K562 (cell line): ENCODE results near the gene TIGIT. TPM values are rescaled to one million over a fixed set of nuclear protein-coding genes. Genes with fewer than 3 reads are reported as not detected.
A peak's percentile ranks its signal among the peaks of the same experiment; 100 is the strongest.

Source experiments
- ATAC-seq: fragments of 200-7000 bp; cut with Tn5 transposase; 3 replicates; pipeline ENCODE4 v1.9.1; 2020; ENCODE audit warnings: moderate library complexity
- Bru-seq: library from RNA; stranded (reverse); fragments of 400-500 nt; gene quantifications from one replicate; lab custom pipeline; 2021; lab: Mats Ljungman, UMichigan
- BruChase-seq, 2 experiments: library from RNA; stranded (reverse); fragments of 400-500 nt; gene quantifications; one replicate each; lab custom pipeline; 2021; lab: Mats Ljungman, UMichigan
- BruUV-seq: library from RNA; stranded (reverse); fragments of 400-500 nt; replicated peaks from 2 replicates; lab custom pipeline; 2021; lab: Mats Ljungman, UMichigan
- CTCF ChIA-PET: fragments of 300-600 bp; formaldehyde crosslinking; extraction: SDS; loops from one replicate; lab custom pipeline; 2021; ENCODE audit warnings: low intra/inter-chr PET ratio; lab: Yijun Ruan, JAX
- POLR2A ChIA-PET: fragments of 300-600, 350-650 bp; sonication (Branson Sonifier 250); formaldehyde crosslinking; extraction: SDS; loops from one replicate; lab custom pipeline; 2021; ENCODE audit warnings: antibody characterized with exemption, inconsistent platforms; lab: Yijun Ruan, JAX
- DNase-seq, 4 experiments: peaks; one replicate each; pipeline versions ENCODE4 v3.0.0 to v3.0.0-alpha.2; 2011 to 2018; ENCODE audit warnings: low spot score in 3 of 4, mixed read lengths in 3 of 4; ENCODE audit errors: extremely low read depth in 1 of 4
- FAIRE-seq: peaks from 2 replicates; lab custom pipeline; 2011; peaks lifted over from hg19 to GRCh38; lab: Jason Lieb, UNC
- H2AFZ ChIP-seq: 2 replicates; pipeline ENCODE4 v1.6.0; 2011; ENCODE audit warnings: low read depth, low read length, control low read depth, inconsistent platforms
- H3K27ac ChIP-seq: fragments of 200-600 bp; 3 replicates; pipeline ENCODE4 v1.8.0; 2011; ENCODE audit warnings: low read depth, mild to moderate bottlenecking, control low read depth, inconsistent platforms, low read length, moderate library complexity, mixed read lengths; ENCODE audit errors: extremely low read depth
- H3K27me3 ChIP-seq, 2 experiments: fragments of 300-600 bp in 1 of 2; 2 replicates in 1 of 2; 3 replicates in 1 of 2; pipeline versions ENCODE4 v1.6.0 to v1.8.0; 2011; ENCODE audit warnings: inconsistent platforms in 2 of 2, low read length in 2 of 2, mild to moderate bottlenecking in 1 of 2, mixed read lengths in 1 of 2, moderate library complexity in 1 of 2; ENCODE audit not compliant: control insufficient read depth in 2 of 2, insufficient read depth in 2 of 2
- H3K36me3 ChIP-seq: fragments of 300-600 bp; 3 replicates; pipeline ENCODE4 v1.8.0; 2011; ENCODE audit warnings: mild to moderate bottlenecking, low read length, inconsistent platforms; ENCODE audit not compliant: control insufficient read depth, insufficient read depth
- H3K4me1 ChIP-seq, 2 experiments: fragments of 200-600 bp in 1 of 2; replicated peaks in 1 of 2; 2 replicates in 1 of 2; 3 replicates in 1 of 2; pipeline versions ENCODE4 v1.5.1 to v1.8.0; 2011; ENCODE audit warnings: inconsistent platforms in 2 of 2, low read length in 2 of 2, mild to moderate bottlenecking in 1 of 2, mixed read lengths in 1 of 2, moderate library complexity in 1 of 2; ENCODE audit not compliant: control insufficient read depth in 2 of 2, insufficient read depth in 2 of 2
- H3K4me2 ChIP-seq: 2 replicates; pipeline ENCODE4 v1.6.1; 2011; ENCODE audit warnings: low read length, control low read depth, inconsistent platforms, mixed read lengths; ENCODE audit not compliant: insufficient read depth
- H3K4me3 ChIP-seq: fragments of 200-600 bp; sonication (generic), shearing (Covaris generic); 2 replicates; pipeline ENCODE4 v1.5.1; 2016; ENCODE audit warnings: control low read depth, inconsistent platforms
- H3K79me2 ChIP-seq: fragments of 200-600 bp; 3 replicates; pipeline ENCODE4 v1.8.0; 2011; ENCODE audit warnings: low read length, inconsistent platforms; ENCODE audit not compliant: control insufficient read depth, insufficient read depth
- H3K9ac ChIP-seq, 2 experiments: 2 replicates each; pipeline versions ENCODE4 v1.6.0 to v1.6.1; 2011; ENCODE audit warnings: low read depth in 2 of 2, low read length in 2 of 2, control low read depth in 1 of 2, inconsistent platforms in 1 of 2, mild to moderate bottlenecking in 1 of 2, mixed read lengths in 1 of 2; ENCODE audit not compliant: insufficient read depth in 1 of 2
- H3K9me1 ChIP-seq: one replicate; pipeline ENCODE4 v1.6.0; 2011; ENCODE audit warnings: inconsistent platforms, mild to moderate bottlenecking, low read length, moderate library complexity; ENCODE audit not compliant: control insufficient read depth, insufficient read depth
- H3K9me3 ChIP-seq: replicated peaks from 2 replicates; pipeline ENCODE4 v1.5.1; 2011; ENCODE audit warnings: low read depth, low read length, inconsistent platforms; ENCODE audit not compliant: control insufficient read depth, insufficient read depth
- H4K20me1 ChIP-seq: replicated peaks from 2 replicates; pipeline ENCODE4 v1.6.1; 2011; ENCODE audit warnings: low read length, inconsistent platforms, mixed read lengths; ENCODE audit not compliant: control insufficient read depth, insufficient read depth
- BCL6 ChIP-seq: fragments of 250-450 bp; sonication (Bioruptor Pico); IDR thresholded peaks from 2 replicates; pipeline ENCODE4 v1.4.0; 2020
- BDP1 ChIP-seq: IDR thresholded peaks from 3 replicates; pipeline ENCODE4 v1.6.1; 2011; ENCODE audit not compliant: insufficient read length, insufficient read depth
- ELK3 ChIP-seq: fragments of 450-650 bp; formaldehyde crosslinking; IDR thresholded peaks from 2 replicates; pipeline ENCODE4 v1.4.0; 2020; ENCODE audit warnings: mild to moderate bottlenecking
- GABPA ChIP-seq: fragments of 200-800 bp; sonication (Bioruptor generic); conservative IDR thresholded peaks from 2 replicates; pipeline ENCODE4 v1.6.1; 2016; ENCODE audit warnings: low read depth, missing genetic modification characterization, missing compliant biosample characterization
- LARP7 ChIP-seq: fragments of 450-650 bp; IDR thresholded peaks from 2 replicates; pipeline ENCODE4 v1.6.1; 2016
- NBN ChIP-seq: fragments of 450-650 bp; IDR thresholded peaks from 2 replicates; pipeline ENCODE4 v1.6.1; 2016; ENCODE audit warnings: low read depth, mild to moderate bottlenecking
- SIRT6 ChIP-seq: IDR thresholded peaks from one replicate; pipeline ENCODE4 v1.6.1; 2012; ENCODE audit warnings: low read depth, mild to moderate bottlenecking, control low read depth, inconsistent platforms, low read length, moderate library complexity
- ZNF561 ChIP-seq: fragments of 450-650 bp; formaldehyde crosslinking; conservative IDR thresholded peaks from 2 replicates; pipeline ENCODE4 v1.4.0; 2020; ENCODE audit warnings: mild to moderate bottlenecking, moderate library complexity
- WGBS: fragments of 100-300 bp; shearing (Covaris generic); methylation state at CpG from one replicate; pipeline ENCODE4 v1.1.6; 2016; ENCODE audit warnings: low coverage, mixed read lengths; ENCODE audit not compliant: insufficient coverage; ENCODE audit errors: missing lambda C conversion rate; 5-methylcytosine and 5-hydroxymethylcytosine counted together
- in situ Hi-C: fragments of 300-500 bp; cut with MboI; formaldehyde crosslinking; loops from 4 replicates; pipeline ENCODE4 v1.15.0; 2018; ENCODE audit warnings: inconsistent platforms, mixed read lengths
- intact Hi-C: fragments of 100-400 bp; cut with micrococcal nuclease; formaldehyde crosslinking; loops from 2 replicates; pipeline ENCODE4 v1.14.2; 2022
- long read RNA-seq, 3 experiments: library from polyadenylated mRNA in 2 of 3; library from RNA in 1 of 3; unstranded in 2 of 3; stranded (forward) in 1 of 3; transcript quantifications; one replicate each; pipeline ENCODE4 v2.0.0, GENCODE V29; 2019 to 2022
- polyA minus RNA-seq, 3 experiments: library from RNA; depleted of rRNA, polyadenylated mRNA; stranded (reverse); fragments of >200 nt; gene quantifications; 2 replicates each; pipeline ENCODE4 v1.2.3, GENCODE V29; 2011
- polyA plus RNA-seq, 8 experiments: library from polyadenylated mRNA; depleted of rRNA in 4 of 8; stranded (reverse) in 5 of 8; unstranded in 3 of 8; fragments of >200 nt; fragmentation: Nextera tagmentation in 2 of 8; fragmentation: Illumina TruSeq in 1 of 8; extraction: Ambion mirVana in 2 of 8; extraction: Trizol in 1 of 8; gene quantifications; 2 replicates each; pipeline versions ENCODE4 v1.2.1 to v1.2.3, GENCODE V29; 2011 to 2014; ENCODE audit warnings: inconsistent platforms in 1 of 8, missing spikeins in 1 of 8
- total RNA-seq, 7 experiments: library from RNA; depleted of rRNA in 6 of 7; stranded (reverse); fragments of >200 nt in 6 of 7; fragmentation: Illumina TruSeq in 2 of 7; extraction: Trizol in 2 of 7; gene quantifications; 2 replicates each; pipeline versions ENCODE4 v1.2.1 to v1.2.3, GENCODE V29; 2011 to 2021; ENCODE audit warnings: low replicate concordance in 1 of 7
- TF ChIP-seq, protein P1 (sequence below): fragments of 450-650 bp; IDR thresholded peaks from 2 replicates; pipeline ENCODE4 v1.6.1; 2017; ENCODE audit warnings: antibody characterized with exemption

The TIGIT gene
- total RNA-seq (2011; cell fraction: chromatin; rRNA removed; ENCODE audit: low replicate concordance), result not detected in 2 replicates
- total RNA-seq (2011; cell fraction: nucleolus; rRNA removed), result not detected in 2 replicates
- total RNA-seq (2011; cell fraction: nucleoplasm; rRNA removed), result not detected in 2 replicates
- total RNA-seq (2014; rRNA removed) (not detected in 2 replicates), total RNA-seq (2014; rRNA removed; fragmentation: Illumina TruSeq; extraction: Trizol) (not detected in 2 replicates), total RNA-seq (2015; rRNA removed; fragmentation: Illumina TruSeq; extraction: Trizol) (not detected in 2 replicates), total RNA-seq (2021) (0.11 and 0.13 TPM in 2 replicates), polyA plus RNA-seq (2011; rRNA removed) (not detected in 2 replicates), polyA plus RNA-seq (2014; fragmentation: Illumina TruSeq; extraction: Trizol) (not detected in 2 replicates), polyA plus RNA-seq (2014; fragmentation: Nextera tagmentation; extraction: Ambion mirVana) (not detected), polyA plus RNA-seq (2014; rRNA removed) (not detected in 2 replicates), polyA minus RNA-seq (2011; rRNA and poly(A)+ RNA removed) (not detected in 2 replicates), Bru-seq, nascent RNA (percentile 5 among the genes with signal in this experiment), BruChase-seq, experiment 1, labeled RNA remaining after a 2-hour chase (not detected), BruChase-seq, experiment 2, labeled RNA remaining after a 6-hour chase (not detected)
- not detected in 2 replicates for polyA plus RNA-seq (2011; cell fraction: cytosol; rRNA removed)
- polyA plus RNA-seq (2011; cell fraction: nucleus; rRNA removed), result not detected in 2 replicates
- not detected in 2 replicates for polyA plus RNA-seq (2012)
- not detected in 2 replicates for polyA minus RNA-seq (2011; cell fraction: cytosol; rRNA and poly(A)+ RNA removed)
- polyA minus RNA-seq (2011; cell fraction: nucleus; rRNA and poly(A)+ RNA removed), result not detected in 2 replicates
- long read RNA-seq, experiment 1, result 0 reads
- long read RNA-seq, experiment 2, result 0 reads
- long read RNA-seq, experiment 3, result 0 reads

DNA sequence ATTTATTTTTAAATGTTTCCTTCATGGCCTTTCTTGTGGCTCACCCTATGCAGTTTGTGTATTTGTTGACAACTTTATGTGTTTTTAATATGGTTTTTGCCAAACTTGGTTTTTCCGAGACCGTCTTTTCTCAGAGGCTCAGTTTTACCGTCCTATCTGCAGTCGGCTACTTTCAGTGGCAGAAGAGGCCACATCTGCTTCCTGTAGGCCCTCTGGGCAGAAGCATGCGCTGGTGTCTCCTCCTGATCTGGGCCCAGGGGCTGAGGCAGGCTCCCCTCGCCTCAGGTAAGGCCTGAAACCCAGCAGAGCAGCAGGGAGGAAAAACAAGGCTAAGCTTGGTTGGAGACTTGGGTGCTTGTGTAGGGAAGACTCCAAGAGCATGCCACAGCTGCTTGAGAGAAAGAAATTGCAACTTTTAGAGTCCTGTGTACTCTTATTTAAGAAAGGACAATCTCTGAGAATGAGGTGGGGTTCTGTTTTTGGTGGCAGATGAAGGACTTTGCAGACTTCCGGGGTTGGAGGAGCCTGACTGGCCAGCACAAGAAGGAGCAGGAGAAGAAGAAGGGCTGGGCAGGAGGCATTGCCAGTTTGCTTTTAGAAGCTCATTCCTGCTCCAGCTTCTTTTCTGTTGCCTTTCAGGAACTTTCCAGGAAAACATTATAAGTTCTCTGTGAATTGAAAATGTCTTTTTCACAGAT, at the start of gene TIGIT:
TSS of gene TIGIT (plus strand) at position 191 of the 698 bp plus-strand sequence. CDS start at position 225, 34 bp downstream.
- Histone ChIP-seq H3K79me2 (no peaks in the 10 kb centered on the region), H3K9me1 (no peaks in the 10 kb centered on the region), H2AFZ (no peak within 1 kb of the TSS), H3K9ac (no peak within 1 kb of the TSS), H3K27me3 (no peaks in the 10 kb centered on the region), H3K4me3 (no peak within 1 kb of the TSS), H3K27ac (no peak within 1 kb of the TSS), H3K4me2 (no peak within 1 kb of the TSS), H3K9me3 (no peaks in the 10 kb centered on the region), H3K36me3 (no peaks in the 10 kb centered on the region), H4K20me1 (no peaks in the 10 kb centered on the region), H3K4me1 (peaks cover 0 to 10% of the 10 kb centered on the region in 2 experiments; a peak in 2 of 5 replicates)
- ATAC-seq (no peak), FAIRE-seq (no peak), DNase-seq (no peak)
- ChIA-PET CTCF (no interaction called here), POLR2A (interaction anchor here (1.1 kb wide), 1 partner anchor 17 kb away, joined by 3 read pairs; no protein-coding TSS in a partner anchor)
- no TSS peak for BruUV-seq
- 0% methylated on average over 2 of the region's 7 CpGs for WGBS
- intact Hi-C loops, result no loop called here
- TF ChIP-seq NBN, result no peak
- TF ChIP-seq ELK3 (CRISPR knock-in tag), result no peak
- no peak for TF ChIP-seq ZNF561 (CRISPR knock-in tag)
- no peak for TF ChIP-seq BCL6
- no peak for TF ChIP-seq BDP1
- TF ChIP-seq, protein P1, sequence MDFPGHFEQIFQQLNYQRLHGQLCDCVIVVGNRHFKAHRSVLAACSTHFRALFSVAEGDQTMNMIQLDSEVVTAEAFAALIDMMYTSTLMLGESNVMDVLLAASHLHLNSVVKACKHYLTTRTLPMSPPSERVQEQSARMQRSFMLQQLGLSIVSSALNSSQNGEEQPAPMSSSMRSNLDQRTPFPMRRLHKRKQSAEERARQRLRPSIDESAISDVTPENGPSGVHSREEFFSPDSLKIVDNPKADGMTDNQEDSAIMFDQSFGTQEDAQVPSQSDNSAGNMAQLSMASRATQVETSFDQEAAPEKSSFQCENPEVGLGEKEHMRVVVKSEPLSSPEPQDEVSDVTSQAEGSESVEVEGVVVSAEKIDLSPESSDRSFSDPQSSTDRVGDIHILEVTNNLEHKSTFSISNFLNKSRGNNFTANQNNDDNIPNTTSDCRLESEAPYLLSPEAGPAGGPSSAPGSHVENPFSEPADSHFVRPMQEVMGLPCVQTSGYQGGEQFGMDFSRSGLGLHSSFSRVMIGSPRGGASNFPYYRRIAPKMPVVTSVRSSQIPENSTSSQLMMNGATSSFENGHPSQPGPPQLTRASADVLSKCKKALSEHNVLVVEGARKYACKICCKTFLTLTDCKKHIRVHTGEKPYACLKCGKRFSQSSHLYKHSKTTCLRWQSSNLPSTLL, result no peak
- TF ChIP-seq SIRT6, result no peak
- TF ChIP-seq LARP7, result no peak
- TF ChIP-seq GABPA, result no peak
- in situ Hi-C loops, result no loop called here
